Ishikawa (cell line): Measurements from ENCODE around the gene LRRC28.

ENCODE experiments used
- CEBPB ChIP-seq: IDR thresholded peaks from 2 replicates; pipeline ENCODE4 v1.6.1; 2012
- CREB1 ChIP-seq: IDR thresholded peaks from 2 replicates; pipeline ENCODE4 v1.6.1; 2012; ENCODE audit warnings: low read depth
- EGR1 ChIP-seq: IDR thresholded peaks from 2 replicates; pipeline ENCODE4 v1.6.1; 2012
- EP300 ChIP-seq: IDR thresholded peaks from 2 replicates; pipeline ENCODE4 v1.6.1; 2012; ENCODE audit warnings: borderline replicate concordance
- FOXM1 ChIP-seq: IDR thresholded peaks from 2 replicates; pipeline ENCODE4 v1.6.1; 2012; ENCODE audit warnings: low read depth, borderline replicate concordance
- MAX ChIP-seq: IDR thresholded peaks from 2 replicates; pipeline ENCODE4 v1.6.1; 2012
- NFIC ChIP-seq: IDR thresholded peaks from 2 replicates; pipeline ENCODE4 v1.6.1; 2012
- RAD21 ChIP-seq: IDR thresholded peaks from 2 replicates; pipeline ENCODE4 v1.6.1; 2012; ENCODE audit warnings: low read depth
- TAF1 ChIP-seq: IDR thresholded peaks from 2 replicates; pipeline ENCODE4 v1.6.1; 2012; ENCODE audit warnings: low read depth, mild to moderate bottlenecking
- TCF12 ChIP-seq: IDR thresholded peaks from 2 replicates; pipeline ENCODE4 v1.6.1; 2012; ENCODE audit warnings: low read depth
- TEAD4 ChIP-seq: IDR thresholded peaks from 2 replicates; pipeline ENCODE4 v1.6.1; 2012
- YY1 ChIP-seq: IDR thresholded peaks from 2 replicates; pipeline ENCODE4 v1.6.1; 2012; ENCODE audit warnings: low read depth
- ZBTB7A ChIP-seq: IDR thresholded peaks from 2 replicates; pipeline ENCODE4 v1.6.1; 2012; ENCODE audit warnings: low read depth
- TF ChIP-seq, protein P1 (sequence below): IDR thresholded peaks from 2 replicates; pipeline ENCODE4 v1.6.1; 2012; ENCODE audit warnings: low read depth, mild to moderate bottlenecking
- TF ChIP-seq, protein P2 (sequence below): IDR thresholded peaks from 2 replicates; pipeline ENCODE4 v1.6.1; 2012

Gene LRRC28

DNA sequence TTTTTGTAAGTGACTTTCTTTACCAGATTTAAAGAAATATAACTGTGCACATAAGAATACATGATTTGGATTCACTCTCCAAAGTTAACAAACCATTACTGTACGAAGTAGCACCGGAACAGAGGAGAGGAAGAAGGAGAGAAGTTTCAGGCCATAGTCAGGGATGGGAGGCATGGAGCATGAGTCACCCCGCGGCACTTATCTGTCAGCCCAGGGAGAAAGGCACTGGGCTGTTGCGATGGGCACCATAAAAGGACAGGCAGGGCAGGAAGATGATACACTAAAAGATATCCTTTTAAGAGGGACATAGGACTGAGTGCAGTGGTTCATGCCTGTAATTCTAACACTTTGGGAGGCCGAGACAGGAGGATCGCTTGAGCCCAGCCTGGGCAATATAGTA is 38.9 kb upstream of the LRRC28 start:
- TF ChIP-seq CREB1: no peak
- TF ChIP-seq MAX: no peak
- TF ChIP-seq ZBTB7A: no peak
- TF ChIP-seq EP300: no peak
- no peak for TF ChIP-seq TEAD4
- no peak for TF ChIP-seq YY1
- no peak for TF ChIP-seq RAD21

DNA sequence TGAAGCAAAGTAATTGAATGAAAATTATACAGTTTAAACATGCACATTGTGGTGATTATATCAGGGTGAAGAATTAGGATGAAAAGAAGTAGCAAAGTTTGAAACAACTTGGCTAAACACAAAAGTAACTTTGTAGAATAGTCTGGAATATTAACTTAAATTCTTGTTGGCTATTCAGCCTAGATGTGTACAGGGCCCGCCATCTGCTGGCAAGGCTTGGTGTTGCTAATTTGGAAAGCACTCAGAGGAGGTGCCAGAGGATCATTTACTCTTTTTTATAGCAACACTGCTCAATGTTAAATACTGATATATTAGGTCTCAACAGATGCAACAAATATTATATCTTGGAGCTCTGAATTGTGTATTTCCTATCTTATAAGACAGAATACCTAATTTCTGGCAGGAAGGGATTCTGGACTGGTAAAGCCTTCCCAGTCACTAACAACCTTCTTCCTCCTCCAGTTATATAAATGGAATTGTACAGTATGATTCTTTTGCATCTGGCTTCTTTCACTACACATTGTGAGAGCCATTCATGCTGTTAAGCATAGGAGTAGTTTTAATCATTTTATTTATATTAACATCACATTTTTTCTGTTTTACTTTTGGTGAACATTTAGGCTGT is 38.0 kb upstream of the LRRC28 start:
- TF ChIP-seq, protein P1, sequence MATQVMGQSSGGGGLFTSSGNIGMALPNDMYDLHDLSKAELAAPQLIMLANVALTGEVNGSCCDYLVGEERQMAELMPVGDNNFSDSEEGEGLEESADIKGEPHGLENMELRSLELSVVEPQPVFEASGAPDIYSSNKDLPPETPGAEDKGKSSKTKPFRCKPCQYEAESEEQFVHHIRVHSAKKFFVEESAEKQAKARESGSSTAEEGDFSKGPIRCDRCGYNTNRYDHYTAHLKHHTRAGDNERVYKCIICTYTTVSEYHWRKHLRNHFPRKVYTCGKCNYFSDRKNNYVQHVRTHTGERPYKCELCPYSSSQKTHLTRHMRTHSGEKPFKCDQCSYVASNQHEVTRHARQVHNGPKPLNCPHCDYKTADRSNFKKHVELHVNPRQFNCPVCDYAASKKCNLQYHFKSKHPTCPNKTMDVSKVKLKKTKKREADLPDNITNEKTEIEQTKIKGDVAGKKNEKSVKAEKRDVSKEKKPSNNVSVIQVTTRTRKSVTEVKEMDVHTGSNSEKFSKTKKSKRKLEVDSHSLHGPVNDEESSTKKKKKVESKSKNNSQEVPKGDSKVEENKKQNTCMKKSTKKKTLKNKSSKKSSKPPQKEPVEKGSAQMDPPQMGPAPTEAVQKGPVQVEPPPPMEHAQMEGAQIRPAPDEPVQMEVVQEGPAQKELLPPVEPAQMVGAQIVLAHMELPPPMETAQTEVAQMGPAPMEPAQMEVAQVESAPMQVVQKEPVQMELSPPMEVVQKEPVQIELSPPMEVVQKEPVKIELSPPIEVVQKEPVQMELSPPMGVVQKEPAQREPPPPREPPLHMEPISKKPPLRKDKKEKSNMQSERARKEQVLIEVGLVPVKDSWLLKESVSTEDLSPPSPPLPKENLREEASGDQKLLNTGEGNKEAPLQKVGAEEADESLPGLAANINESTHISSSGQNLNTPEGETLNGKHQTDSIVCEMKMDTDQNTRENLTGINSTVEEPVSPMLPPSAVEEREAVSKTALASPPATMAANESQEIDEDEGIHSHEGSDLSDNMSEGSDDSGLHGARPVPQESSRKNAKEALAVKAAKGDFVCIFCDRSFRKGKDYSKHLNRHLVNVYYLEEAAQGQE: no peak
- peak; percentile 90 for TF ChIP-seq RAD21

- TF ChIP-seq MAX (no peak), ZBTB7A (no peak), TEAD4 (no peak), TAF1 (no peak), YY1 (no peak), CEBPB (no peak), CREB1 (no peak), TCF12 (no peak), NFIC (no peak), EGR1 (no peak), FOXM1 (no peak), EP300 (no peak)
- TF ChIP-seq, protein P1: no peak
These were observed 26.7 kb upstream of the LRRC28 start for GRCh38 chr15:99224372-99225214.

- no peak for TF ChIP-seq TEAD4
- no peak for TF ChIP-seq TAF1
- no peak for TF ChIP-seq FOXM1
- TF ChIP-seq NFIC: no peak
- TF ChIP-seq TCF12: no peak
- TF ChIP-seq, protein P1: no peak
- no peak for TF ChIP-seq RAD21
- TF ChIP-seq, protein P2, sequence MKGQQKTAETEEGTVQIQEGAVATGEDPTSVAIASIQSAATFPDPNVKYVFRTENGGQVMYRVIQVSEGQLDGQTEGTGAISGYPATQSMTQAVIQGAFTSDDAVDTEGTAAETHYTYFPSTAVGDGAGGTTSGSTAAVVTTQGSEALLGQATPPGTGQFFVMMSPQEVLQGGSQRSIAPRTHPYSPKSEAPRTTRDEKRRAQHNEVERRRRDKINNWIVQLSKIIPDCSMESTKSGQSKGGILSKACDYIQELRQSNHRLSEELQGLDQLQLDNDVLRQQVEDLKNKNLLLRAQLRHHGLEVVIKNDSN: no peak
- no peak for TF ChIP-seq YY1
- TF ChIP-seq EGR1: no peak
- no peak for TF ChIP-seq EP300
- no peak for TF ChIP-seq MAX
- TF ChIP-seq ZBTB7A: no peak
- TF ChIP-seq CEBPB: no peak
These were observed 24.5 kb upstream of the LRRC28 start for GRCh38 chr15:99226802-99227201.
